Esophagus squamous epithelium (tissue), 4 donors: ENCODE measurements around the gene IL34.

ENCODE experiments used
- POLR2A ChIP-seq, 4 donors: fragments of 450-650 bp; IDR thresholded peaks; one replicate each; pipeline ENCODE4 v1.6.1; 2017; ENCODE audit warnings: antibody characterized with exemption in 4 of 4, mild to moderate bottlenecking in 4 of 4, moderate library complexity in 3 of 4
- TF ChIP-seq, protein P1 (sequence below), 6 experiments: fragments of 450-650 bp in 4 of 6; fragments of 200-600 bp in 2 of 6; sonication (generic) in 2 of 6; IDR thresholded peaks; one replicate each; pipeline ENCODE4 v1.5.1; 2016 to 2019; ENCODE audit warnings: antibody characterized with exemption in 6 of 6, mild to moderate bottlenecking in 4 of 6, moderate library complexity in 4 of 6

DNA sequence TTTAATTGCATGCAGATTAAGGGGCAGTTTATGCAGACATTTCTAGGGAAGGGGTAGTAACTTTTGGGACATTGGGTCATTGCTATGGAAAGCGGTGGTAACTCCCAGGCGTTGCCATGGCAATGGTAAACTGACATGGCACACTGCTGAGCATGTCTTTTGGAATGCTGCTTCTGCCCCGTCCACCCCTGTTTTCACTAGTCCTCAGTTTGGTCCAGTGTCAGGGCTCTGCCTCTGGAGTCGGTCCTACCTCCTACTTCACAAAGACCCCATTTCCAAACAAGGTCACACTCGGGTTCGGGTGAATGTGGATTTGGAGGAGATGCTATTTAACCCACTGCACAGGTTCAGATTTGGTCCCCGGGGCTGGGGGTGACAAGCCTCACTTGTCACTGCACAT is 2.9 kb downstream of the IL34 start:
- no peak for TF ChIP-seq POLR2A (IDR thresholded peaks at IDR 0.05)
- TF ChIP-seq, protein P1, sequence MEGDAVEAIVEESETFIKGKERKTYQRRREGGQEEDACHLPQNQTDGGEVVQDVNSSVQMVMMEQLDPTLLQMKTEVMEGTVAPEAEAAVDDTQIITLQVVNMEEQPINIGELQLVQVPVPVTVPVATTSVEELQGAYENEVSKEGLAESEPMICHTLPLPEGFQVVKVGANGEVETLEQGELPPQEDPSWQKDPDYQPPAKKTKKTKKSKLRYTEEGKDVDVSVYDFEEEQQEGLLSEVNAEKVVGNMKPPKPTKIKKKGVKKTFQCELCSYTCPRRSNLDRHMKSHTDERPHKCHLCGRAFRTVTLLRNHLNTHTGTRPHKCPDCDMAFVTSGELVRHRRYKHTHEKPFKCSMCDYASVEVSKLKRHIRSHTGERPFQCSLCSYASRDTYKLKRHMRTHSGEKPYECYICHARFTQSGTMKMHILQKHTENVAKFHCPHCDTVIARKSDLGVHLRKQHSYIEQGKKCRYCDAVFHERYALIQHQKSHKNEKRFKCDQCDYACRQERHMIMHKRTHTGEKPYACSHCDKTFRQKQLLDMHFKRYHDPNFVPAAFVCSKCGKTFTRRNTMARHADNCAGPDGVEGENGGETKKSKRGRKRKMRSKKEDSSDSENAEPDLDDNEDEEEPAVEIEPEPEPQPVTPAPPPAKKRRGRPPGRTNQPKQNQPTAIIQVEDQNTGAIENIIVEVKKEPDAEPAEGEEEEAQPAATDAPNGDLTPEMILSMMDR (IDR thresholded peaks at IDR 0.05), result no peak
